ENCODE results near the gene ITM2B.

ITM2B gene

GRCh38 chr13:48297131-48297786 is 64.3 kb downstream of the ITM2B start:
- DNase-seq (ENCODE audit: extremely low read depth, low read depth), result no peak
- no peak overlapping the region for H3K4me3 ChIP-seq (replicated peaks; ENCODE audit: low read depth, low read length)
- TF ChIP-seq CTCF (IDR thresholded peaks at IDR 0.05; ENCODE audit: low read depth, low read length, missing control alignments), result no peak

GRCh38 chr13:48299591-48299990 is 66.6 kb downstream of the ITM2B start:
- no peak overlapping the region for H3K4me3 ChIP-seq (replicated peaks; ENCODE audit: low read depth, low read length)
- DNase-seq (ENCODE audit: extremely low read depth, low read depth), result no peak
- TF ChIP-seq CTCF (IDR thresholded peaks at IDR 0.05; ENCODE audit: low read depth, low read length, missing control alignments), result no peak

DNA sequence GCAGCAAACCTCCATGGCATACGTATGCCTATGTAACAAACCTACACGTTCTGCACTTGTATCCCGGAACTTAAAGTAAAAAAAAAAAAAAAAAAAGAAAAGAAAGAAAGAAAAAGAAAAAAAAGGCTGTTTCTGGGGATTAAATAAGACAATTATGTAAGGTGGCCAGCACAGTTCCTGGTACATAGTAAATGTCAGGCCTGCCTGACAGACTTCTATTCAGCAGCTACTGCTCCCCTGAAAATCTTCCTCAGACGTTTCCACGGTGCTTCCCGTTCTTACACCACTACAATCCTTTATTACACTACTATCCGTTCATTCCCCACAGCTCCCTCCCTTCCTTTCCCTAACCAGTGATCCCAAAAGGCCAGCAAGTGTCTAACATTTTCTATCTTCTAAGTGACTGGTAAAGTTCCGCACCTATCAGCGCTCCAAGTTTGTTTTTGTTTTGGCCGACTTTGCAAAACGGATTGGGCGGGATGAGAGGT is 69.9 kb downstream of the ITM2B start:
- TF ChIP-seq CTCF (IDR thresholded peaks at IDR 0.05; ENCODE audit: low read depth, low read length, missing control alignments), result no peak
- DNase-seq (ENCODE audit: extremely low read depth, low read depth), result no peak
- peak overlapping the region; percentile 82 for H3K4me3 ChIP-seq (replicated peaks; ENCODE audit: low read depth, low read length)

GRCh38 chr13:48303359-48304142 is 70.5 kb downstream of the ITM2B start, which contains the start of gene RB1:
RB1 (plus strand) TSS chr13:48303751; CDS start chr13:48303913, 162 bp downstream.
- TF ChIP-seq CTCF (IDR thresholded peaks at IDR 0.05; ENCODE audit: low read depth, low read length, missing control alignments), result no peak
- peak; percentile 64 for DNase-seq (ENCODE audit: extremely low read depth, low read depth)

DNA sequence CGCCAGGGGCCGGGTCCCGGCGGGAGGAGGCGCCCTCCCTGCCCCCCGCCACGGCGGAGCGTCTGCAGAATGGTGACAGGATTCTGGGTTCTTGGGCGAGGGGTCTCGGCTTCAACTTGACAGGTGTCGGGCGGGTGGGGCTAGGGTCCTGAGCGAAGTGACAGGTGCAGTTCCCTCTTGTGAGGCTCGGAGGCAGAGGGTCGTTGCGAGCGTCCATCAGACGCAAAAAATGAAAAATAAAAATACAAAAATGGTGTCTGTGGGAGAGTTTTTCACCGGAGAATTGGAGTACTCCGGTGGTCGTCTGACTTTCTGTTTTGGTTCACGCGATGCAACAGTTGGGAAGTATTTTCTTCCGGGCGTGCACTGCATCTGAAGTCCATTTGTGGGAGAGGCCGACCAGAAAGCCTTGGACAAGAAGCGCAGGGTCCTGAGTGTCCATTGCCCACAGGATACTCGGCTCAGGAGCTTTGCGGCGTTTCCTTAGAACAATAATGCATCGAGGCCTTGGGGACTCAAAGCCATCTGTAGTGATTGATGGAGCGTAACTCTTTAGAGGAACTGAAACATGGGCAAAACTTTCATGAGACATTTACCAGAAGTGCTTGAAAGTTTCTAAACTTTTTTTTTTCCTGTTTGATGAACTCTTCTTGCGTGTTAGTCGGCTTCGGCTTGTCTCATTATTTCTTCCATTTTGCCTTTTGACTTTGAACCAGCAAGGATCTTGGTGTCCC is 71.3 kb downstream of the ITM2B start:
- no peak for TF ChIP-seq CTCF (IDR thresholded peaks at IDR 0.05; ENCODE audit: low read depth, low read length, missing control alignments)
- peak overlapping the region; percentile 82 for H3K4me3 ChIP-seq (replicated peaks; ENCODE audit: low read depth, low read length)
- peak; percentile 17 for DNase-seq (ENCODE audit: extremely low read depth, low read depth)

More at GRCh38 chr13:48303359-48304142, 70.5 kb downstream of the ITM2B start, which contains the start of gene RB1:
- H3K4me3 ChIP-seq (replicated peaks; ENCODE audit: low read depth, low read length), result peak within 1 kb of the TSS; percentile 82

GRCh38 chr13:48311223-48311622 is 78.2 kb downstream of the ITM2B start:
- no peak for TF ChIP-seq CTCF (IDR thresholded peaks at IDR 0.05; ENCODE audit: low read depth, low read length, missing control alignments)
- no peak for DNase-seq (ENCODE audit: extremely low read depth, low read depth)
- H3K4me3 ChIP-seq (replicated peaks; ENCODE audit: low read depth, low read length), result no peak overlapping the region

All from HFF-Myc (cell line).